Measurements from ENCODE around the gene TRHDE.

The TRHDE gene

DNA sequence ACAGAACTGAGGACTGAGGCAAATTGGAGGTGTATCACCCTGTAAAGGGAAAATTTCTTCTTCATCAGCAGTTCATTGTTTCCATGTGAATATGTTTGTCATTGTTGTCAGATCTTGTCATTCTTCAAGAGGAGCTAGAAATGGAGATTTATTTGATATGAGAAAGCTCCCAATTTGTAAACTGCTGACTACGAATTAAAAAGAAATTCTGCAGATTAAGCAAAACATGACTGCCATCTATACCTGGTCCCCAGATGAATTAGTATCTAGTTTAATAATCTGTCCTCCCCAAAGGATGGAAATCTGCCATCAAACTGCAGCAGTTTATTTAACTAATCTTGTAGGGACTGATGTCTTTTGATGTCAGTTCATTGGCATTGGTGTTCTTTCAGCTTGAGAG, 162.8 kb downstream of the TRHDE start:
- no peak for TF ChIP-seq EZH2 (IDR thresholded peaks at IDR 0.05; ENCODE audit: borderline replicate concordance, low read length)
- TF ChIP-seq, protein P1, sequence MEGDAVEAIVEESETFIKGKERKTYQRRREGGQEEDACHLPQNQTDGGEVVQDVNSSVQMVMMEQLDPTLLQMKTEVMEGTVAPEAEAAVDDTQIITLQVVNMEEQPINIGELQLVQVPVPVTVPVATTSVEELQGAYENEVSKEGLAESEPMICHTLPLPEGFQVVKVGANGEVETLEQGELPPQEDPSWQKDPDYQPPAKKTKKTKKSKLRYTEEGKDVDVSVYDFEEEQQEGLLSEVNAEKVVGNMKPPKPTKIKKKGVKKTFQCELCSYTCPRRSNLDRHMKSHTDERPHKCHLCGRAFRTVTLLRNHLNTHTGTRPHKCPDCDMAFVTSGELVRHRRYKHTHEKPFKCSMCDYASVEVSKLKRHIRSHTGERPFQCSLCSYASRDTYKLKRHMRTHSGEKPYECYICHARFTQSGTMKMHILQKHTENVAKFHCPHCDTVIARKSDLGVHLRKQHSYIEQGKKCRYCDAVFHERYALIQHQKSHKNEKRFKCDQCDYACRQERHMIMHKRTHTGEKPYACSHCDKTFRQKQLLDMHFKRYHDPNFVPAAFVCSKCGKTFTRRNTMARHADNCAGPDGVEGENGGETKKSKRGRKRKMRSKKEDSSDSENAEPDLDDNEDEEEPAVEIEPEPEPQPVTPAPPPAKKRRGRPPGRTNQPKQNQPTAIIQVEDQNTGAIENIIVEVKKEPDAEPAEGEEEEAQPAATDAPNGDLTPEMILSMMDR (IDR thresholded peaks at IDR 0.05; ENCODE audit: low read length): no peak
- Histone ChIP-seq H3K9me3 (ENCODE audit: low read length) (no peaks in the 10 kb centered on the region), H4K20me1 (ENCODE audit: insufficient read depth, low read length) (no peaks in the 10 kb centered on the region), H3K9ac (ENCODE audit: low read length) (no peak overlapping the region), H3K27me3 (ENCODE audit: insufficient read depth, low read length) (no peaks in the 10 kb centered on the region), H3K36me3 (ENCODE audit: insufficient read depth, low read length) (no peaks in the 10 kb centered on the region), H3K4me2 (ENCODE audit: low read length) (no peak overlapping the region), H3K79me2 (ENCODE audit: insufficient read depth, low read length) (no peaks in the 10 kb centered on the region), H3K27ac (ENCODE audit: low read depth, low read length, poor library complexity, severe bottlenecking) (no peak overlapping the region), H2AFZ (ENCODE audit: low read length) (no peak overlapping the region), H3K4me3 (ENCODE audit: low read depth, low read length, poor library complexity, severe bottlenecking) (no peak overlapping the region), H3F3A (ENCODE audit: insufficient read depth, low read length) (no peaks in the 10 kb centered on the region), H3K4me1 (ENCODE audit: insufficient read depth, low read length, severe bottlenecking) (no peaks in the 10 kb centered on the region), H3K9me2 (ENCODE audit: low read depth, low read length) (no peaks in the 10 kb centered on the region)

DNA sequence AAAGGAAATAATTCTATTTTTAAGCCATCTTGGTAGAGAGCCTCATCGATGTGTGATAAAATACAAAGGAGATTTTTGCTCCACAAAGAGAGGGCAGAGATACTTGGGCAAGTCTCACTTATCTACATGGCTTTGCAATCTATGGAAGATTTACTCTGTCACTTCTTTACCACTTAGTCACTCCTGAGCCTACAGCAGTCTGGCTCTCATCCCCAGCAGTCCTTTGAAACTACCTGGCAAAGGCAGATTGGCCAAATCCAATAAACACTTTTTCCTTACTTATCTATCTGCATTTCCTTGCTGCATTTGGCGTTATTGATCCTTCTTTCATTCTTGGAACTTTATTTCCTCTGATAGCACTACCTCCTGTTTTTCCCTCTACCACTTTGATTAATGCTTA, 170.0 kb downstream of the TRHDE start:
- H3F3A ChIP-seq (ENCODE audit: insufficient read depth, low read length): no peaks in the 10 kb centered on the region
- H3K27ac ChIP-seq (ENCODE audit: low read depth, low read length, poor library complexity, severe bottlenecking): no peak overlapping the region
- no peak overlapping the region for H3K4me2 ChIP-seq (ENCODE audit: low read length)
- H3K4me1 ChIP-seq (ENCODE audit: insufficient read depth, low read length, severe bottlenecking): no peaks in the 10 kb centered on the region
- no peak overlapping the region for H3K4me3 ChIP-seq (ENCODE audit: low read depth, low read length, poor library complexity, severe bottlenecking)
- H3K79me2 ChIP-seq (ENCODE audit: insufficient read depth, low read length): no peaks in the 10 kb centered on the region
- no peaks in the 10 kb centered on the region for H3K9me2 ChIP-seq (ENCODE audit: low read depth, low read length)
- TF ChIP-seq, protein P1 (IDR thresholded peaks at IDR 0.05; ENCODE audit: low read length): no peak
- TF ChIP-seq EZH2 (IDR thresholded peaks at IDR 0.05; ENCODE audit: borderline replicate concordance, low read length): no peak
- no peaks in the 10 kb centered on the region for H3K27me3 ChIP-seq (ENCODE audit: insufficient read depth, low read length)
- H2AFZ ChIP-seq (ENCODE audit: low read length): no peak overlapping the region
- no peaks in the 10 kb centered on the region for H3K9me3 ChIP-seq (ENCODE audit: low read length)
- H3K36me3 ChIP-seq (ENCODE audit: insufficient read depth, low read length): no peaks in the 10 kb centered on the region
- no peaks in the 10 kb centered on the region for H4K20me1 ChIP-seq (ENCODE audit: insufficient read depth, low read length)
- no peak overlapping the region for H3K9ac ChIP-seq (ENCODE audit: low read length)

DNA sequence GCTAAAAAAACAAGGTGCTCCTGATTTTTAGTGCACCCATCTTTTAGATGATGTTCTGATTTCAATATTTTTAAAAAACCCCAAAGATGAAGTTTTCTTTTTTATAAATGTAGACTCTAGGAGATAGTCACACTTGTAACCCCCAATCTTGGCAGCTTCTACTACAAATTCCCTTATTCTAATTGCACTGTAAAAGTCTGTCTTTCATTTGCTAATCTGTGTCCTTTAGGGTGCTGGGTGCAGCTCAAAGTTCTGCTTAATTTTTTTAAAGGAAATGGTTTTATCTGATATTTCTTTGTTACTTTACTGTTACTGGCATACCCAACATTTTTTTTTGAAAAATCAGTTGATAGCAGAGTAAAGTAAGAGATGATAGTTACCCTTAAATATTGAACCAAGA, 172.0 kb downstream of the TRHDE start:
- Histone ChIP-seq H3K4me2 (ENCODE audit: low read length) (no peak overlapping the region), H3K4me3 (ENCODE audit: low read depth, low read length, poor library complexity, severe bottlenecking) (no peak overlapping the region), H3K36me3 (ENCODE audit: insufficient read depth, low read length) (no peaks in the 10 kb centered on the region), H3F3A (ENCODE audit: insufficient read depth, low read length) (no peaks in the 10 kb centered on the region), H2AFZ (ENCODE audit: low read length) (no peak overlapping the region), H3K79me2 (ENCODE audit: insufficient read depth, low read length) (no peaks in the 10 kb centered on the region), H3K9ac (ENCODE audit: low read length) (no peak overlapping the region), H3K4me1 (ENCODE audit: insufficient read depth, low read length, severe bottlenecking) (no peaks in the 10 kb centered on the region), H3K9me3 (ENCODE audit: low read length) (no peaks in the 10 kb centered on the region), H3K9me2 (ENCODE audit: low read depth, low read length) (no peaks in the 10 kb centered on the region), H4K20me1 (ENCODE audit: insufficient read depth, low read length) (no peaks in the 10 kb centered on the region), H3K27me3 (ENCODE audit: insufficient read depth, low read length) (no peaks in the 10 kb centered on the region), H3K27ac (ENCODE audit: low read depth, low read length, poor library complexity, severe bottlenecking) (no peak overlapping the region)
- TF ChIP-seq, protein P1 (IDR thresholded peaks at IDR 0.05; ENCODE audit: low read length): no peak
- TF ChIP-seq EZH2 (IDR thresholded peaks at IDR 0.05; ENCODE audit: borderline replicate concordance, low read length): no peak

Data from OCI-LY1 (cell line).